ENCODE data around the gene BCAR1.

Gene BCAR1

GRCh38 chr16:75198135-75198600, 53.3 kb downstream of the BCAR1 start:
- no peak for DNase-seq

GRCh38 chr16:75197522-75198134, 53.8 kb downstream of the BCAR1 start:
- DNase-seq = no peak

- no peak for DNase-seq
These were observed 54.6 kb downstream of the BCAR1 start for GRCh38 chr16:75196836-75197235.

- no peak for DNase-seq
These were observed 55.3 kb downstream of the BCAR1 start for GRCh38 chr16:75195811-75196790.

- DNase-seq = no peak
These were observed 57.5 kb downstream of the BCAR1 start for GRCh38 chr16:75193730-75194444.

- DNase-seq = no peak
These were observed 58.2 kb downstream of the BCAR1 start for GRCh38 chr16:75193265-75193650.

GRCh38 chr16:75192606-75193264, 58.7 kb downstream of the BCAR1 start:
- DNase-seq = no peak

GRCh38 chr16:75189638-75190245, 61.7 kb downstream of the BCAR1 start:
- no peak for DNase-seq

GRCh38 chr16:75188832-75189477, 62.5 kb downstream of the BCAR1 start:
- no peak for DNase-seq

GRCh38 chr16:75181630-75182029, 69.8 kb downstream of the BCAR1 start:
- no peak for DNase-seq

GRCh38 chr16:75179208-75179607, 72.2 kb downstream of the BCAR1 start:
- no peak for DNase-seq
